HCT116 (cell line): ENCODE results near the gene TNFSF13B. TPM values are rescaled to one million over a fixed set of nuclear protein-coding genes. Genes with fewer than 3 reads are reported as not detected.

ENCODE experiments used
- ATAC-seq: fragments of 200-7000 bp; cut with Tn5 transposase; 2 replicates; pipeline ENCODE4 v1.9.1; 2020; ENCODE audit warnings: mild to moderate bottlenecking, moderate library complexity
- BruUV-seq: library from RNA; stranded (reverse); fragments of 400-500 nt; replicated peaks from 2 replicates; lab custom pipeline; 2021; lab: Mats Ljungman, UMichigan
- CTCF ChIA-PET: fragments of 300-600 bp; sonication (Branson Sonifier 250); formaldehyde crosslinking; loops from one replicate; lab custom pipeline; 2021; ENCODE audit warnings: antibody characterized with exemption; lab: Charles Lee
- POLR2A ChIA-PET: fragments of 300-600, 350-600 bp; sonication (Branson Sonifier 250); formaldehyde crosslinking; loops from one replicate; lab custom pipeline; 2021; ENCODE audit warnings: antibody characterized with exemption; lab: Charles Lee
- RAD21 ChIA-PET, 2 experiments: fragments of 300-600 bp; sonication (Branson Sonifier 250); formaldehyde crosslinking; loops; one replicate each; lab custom pipeline; 2023; ENCODE audit warnings: low total read pairs in 2 of 2; ENCODE audit not compliant: uncharacterized antibody in 2 of 2, unreplicated experiment in 2 of 2, low non-redundant PET in 1 of 2; lab: Charles Lee
- DNase-seq: peaks from one replicate; pipeline ENCODE4 v3.0.0-alpha.2; 2010; ENCODE audit warnings: low read depth, low spot score
- H2AFZ ChIP-seq: fragments of 200-600 bp; shearing (Covaris generic), sonication (generic); 2 replicates; pipeline ENCODE4 v1.6.1; 2017; ENCODE audit warnings: low read depth, mixed run types, mixed read lengths, antibody characterized with exemption, low read length; ENCODE audit not compliant: poor library complexity, severe bottlenecking
- H3K27ac ChIP-seq: 2 replicates; pipeline ENCODE4 v1.5.1; 2012; ENCODE audit warnings: low read depth, low read length
- H3K27me3 ChIP-seq: fragments of 200-600 bp; sonication (generic); 2 replicates; pipeline ENCODE4 v1.6.1; 2016; ENCODE audit warnings: mixed run types, low read length, mixed read lengths; ENCODE audit not compliant: insufficient read depth
- H3K36me3 ChIP-seq, 2 experiments: fragments of 200-500 bp in 1 of 2; fragments of 200-600 bp in 1 of 2; sonication (Bioruptor generic) in 1 of 2; sonication (generic) in 1 of 2; 2 replicates each; pipeline versions ENCODE4 v1.5.1 to v1.6.1; 2014 to 2016; ENCODE audit warnings: low read length in 2 of 2, inconsistent platforms in 1 of 2, mixed read lengths in 1 of 2, mixed run types in 1 of 2; ENCODE audit not compliant: insufficient read depth in 2 of 2, control insufficient read depth in 1 of 2
- H3K4me1 ChIP-seq, 2 experiments: fragments of 200-600 bp in 1 of 2; sonication (generic) in 1 of 2; 2 replicates each; pipeline versions ENCODE4 v1.5.1 to v1.6.1; 2012 to 2017; ENCODE audit warnings: low read length in 2 of 2, inconsistent platforms in 1 of 2, mild to moderate bottlenecking in 1 of 2, mixed read lengths in 1 of 2, mixed run types in 1 of 2, moderate library complexity in 1 of 2; ENCODE audit not compliant: insufficient read depth in 2 of 2, control insufficient read depth in 1 of 2
- H3K4me2 ChIP-seq: fragments of 200-600 bp; sonication (generic); 2 replicates; pipeline ENCODE4 v1.6.1; 2017; ENCODE audit warnings: mixed run types, low read length, mixed read lengths
- H3K4me3 ChIP-seq, 2 experiments: fragments of 200-600 bp in 1 of 2; sonication (generic) in 1 of 2; replicated peaks in 1 of 2; 2 replicates each; pipeline ENCODE4 v1.5.1; 2011 to 2016; ENCODE audit warnings: low read length in 2 of 2, control low read depth in 1 of 2, low read depth in 1 of 2, mild to moderate bottlenecking in 1 of 2, mixed read lengths in 1 of 2, mixed run types in 1 of 2
- H3K79me2 ChIP-seq: fragments of 200-600 bp; sonication (generic); 2 replicates; pipeline ENCODE4 v1.6.1; 2017; ENCODE audit warnings: mild to moderate bottlenecking, mixed run types, low read length, moderate library complexity, mixed read lengths; ENCODE audit not compliant: insufficient read depth
- H3K9ac ChIP-seq: fragments of 200-600 bp; sonication (generic); 2 replicates; pipeline ENCODE4 v1.6.1; 2016; ENCODE audit warnings: low read length, mixed read lengths
- H3K9me2 ChIP-seq: fragments of 200-600 bp; sonication (generic), shearing (Covaris generic); 2 replicates; pipeline ENCODE4 v1.6.1; 2017; ENCODE audit warnings: mixed run types, mild to moderate bottlenecking, moderate library complexity; ENCODE audit not compliant: insufficient read depth
- H3K9me3 ChIP-seq, 2 experiments: fragments of 200-500 bp in 1 of 2; fragments of 200-600 bp in 1 of 2; sonication (Bioruptor generic) in 1 of 2; sonication (generic) in 1 of 2; 2 replicates each; pipeline ENCODE4 v1.6.1; 2014 to 2017; ENCODE audit warnings: low read length in 2 of 2, mixed read lengths in 2 of 2, inconsistent platforms in 1 of 2, low read depth in 1 of 2, mild to moderate bottlenecking in 1 of 2, mixed run types in 1 of 2, moderate library complexity in 1 of 2; ENCODE audit not compliant: control insufficient read depth in 1 of 2, insufficient read depth in 1 of 2
- H4K20me1 ChIP-seq: fragments of 200-600 bp; sonication (generic), shearing (Covaris generic); 2 replicates; pipeline ENCODE4 v1.6.1; 2017; ENCODE audit warnings: mixed run types, mild to moderate bottlenecking, moderate library complexity; ENCODE audit not compliant: insufficient read depth
- CBX3 ChIP-seq: IDR thresholded peaks from 2 replicates; pipeline ENCODE4 v1.6.1; 2012; ENCODE audit warnings: low read depth
- CTCF ChIP-seq, 3 experiments: fragments of 200-600 bp in 1 of 3; sonication (generic) in 1 of 3; IDR thresholded peaks in 2 of 3; conservative IDR thresholded peaks in 1 of 3; 2 replicates each; pipeline ENCODE4 v1.5.1; 2012 to 2017; ENCODE audit warnings: low read depth in 2 of 3, low read length in 2 of 3, antibody characterized with exemption in 1 of 3, borderline replicate concordance in 1 of 3, control low read depth in 1 of 3, mild to moderate bottlenecking in 1 of 3, mixed read lengths in 1 of 3, mixed run types in 1 of 3, moderate library complexity in 1 of 3; ENCODE audit not compliant: insufficient read depth in 1 of 3
- EGR1 ChIP-seq: IDR thresholded peaks from 2 replicates; pipeline ENCODE4 v1.6.1; 2012; ENCODE audit warnings: low read depth
- ELF1 ChIP-seq: IDR thresholded peaks from 2 replicates; pipeline ENCODE4 v1.6.1; 2012; ENCODE audit warnings: low read depth, borderline replicate concordance
- EZH2 ChIP-seq: fragments of 200-600 bp; sonication (generic); IDR thresholded peaks from 2 replicates; pipeline ENCODE4 v1.6.1; 2017; ENCODE audit warnings: antibody characterized with exemption, mixed run types
- FOSL1 ChIP-seq: IDR thresholded peaks from 2 replicates; pipeline ENCODE4 v1.6.1; 2012; ENCODE audit warnings: low read depth
- MAX ChIP-seq: IDR thresholded peaks from 2 replicates; pipeline ENCODE4 v1.6.1; 2012
- POLR2A ChIP-seq: IDR thresholded peaks from 2 replicates; pipeline ENCODE4 v1.7.0; 2011; ENCODE audit warnings: borderline replicate concordance; ENCODE audit not compliant: insufficient read depth, insufficient read length; ENCODE audit errors: extremely low read depth
- POLR2AphosphoS5 ChIP-seq: IDR thresholded peaks from 2 replicates; pipeline ENCODE4 v1.6.1; 2011; ENCODE audit warnings: mild to moderate bottlenecking, low read depth, low read length, moderate library complexity
- RAD21 ChIP-seq: IDR thresholded peaks from 2 replicates; pipeline ENCODE4 v1.6.1; 2012; ENCODE audit warnings: low read depth, mild to moderate bottlenecking
- REST ChIP-seq: IDR thresholded peaks from 2 replicates; pipeline ENCODE4 v1.6.1; 2012; ENCODE audit warnings: low read depth
- SP1 ChIP-seq: IDR thresholded peaks from 2 replicates; pipeline ENCODE4 v1.6.1; 2012; ENCODE audit warnings: low read depth
- SRF ChIP-seq: IDR thresholded peaks from 2 replicates; pipeline ENCODE4 v1.6.1; 2012; ENCODE audit warnings: low read depth
- TCF7L2 ChIP-seq: IDR thresholded peaks from 2 replicates; pipeline ENCODE4 v1.7.0; 2011; ENCODE audit warnings: borderline replicate concordance, inconsistent platforms; ENCODE audit not compliant: insufficient read depth, insufficient read length; ENCODE audit errors: extremely low read depth
- YY1 ChIP-seq: IDR thresholded peaks from 2 replicates; pipeline ENCODE4 v1.6.1; 2011; ENCODE audit warnings: low read length, low read depth, moderate library complexity, mild to moderate bottlenecking; ENCODE audit not compliant: insufficient replicate concordance; ENCODE audit errors: extremely low read depth
- ZFX ChIP-seq: fragments of 450-650 bp; IDR thresholded peaks from 2 replicates; pipeline ENCODE4 v1.6.1; 2017
- ZNF274 ChIP-seq: fragments of 200-500 bp; sonication (Bioruptor generic); IDR thresholded peaks from 2 replicates; pipeline ENCODE4 v1.6.1; 2014; ENCODE audit warnings: mild to moderate bottlenecking, low read depth, low read length, inconsistent platforms
- intact Hi-C: fragments of 100-400 bp; cut with micrococcal nuclease; formaldehyde crosslinking; loops from 2 replicates; pipeline ENCODE4 v1.10.0; 2022
- total RNA-seq: library from RNA; stranded (reverse); gene quantifications from one replicate; pipeline ENCODE4 v1.2.1, GENCODE V29; 2021; ENCODE audit not compliant: unreplicated experiment

TNFSF13B gene
- total RNA-seq, 1 experiment from 2014 or later = 1.3 TPM

GRCh38 chr13:108263621-108264355 is 5.7 kb upstream of the TNFSF13B start:
- Histone ChIP-seq H3K27me3 (no peaks in the 10 kb centered on the region), H4K20me1 (no peaks in the 10 kb centered on the region), H3K9me2 (no peaks in the 10 kb centered on the region), H3K4me2 (no peak overlapping the region), H3K4me3 (no peak overlapping the region), H3K9ac (no peak overlapping the region), H3K79me2 (no peaks in the 10 kb centered on the region), H3K36me3 (no peaks in the 10 kb centered on the region), H2AFZ (no peak overlapping the region), H3K9me3 (no peaks in the 10 kb centered on the region), H3K4me1 (no peaks in the 10 kb centered on the region), H3K27ac (no peak overlapping the region)
- BruUV-seq = no TSS peak
- intact Hi-C loops = no loop called here
- RAD21 ChIA-PET = no interaction called here
- CTCF ChIA-PET = no interaction called here
- ATAC-seq (no peak), DNase-seq (no peak)
- POLR2A ChIA-PET = no interaction called here
- no peak for TF ChIP-seq RAD21
- no peak for TF ChIP-seq SP1
- TF ChIP-seq MAX = no peak
- TF ChIP-seq ELF1 = no peak
- no peak for TF ChIP-seq EZH2
- TF ChIP-seq CTCF (IDR thresholded peaks at IDR 0.05 in 2 of 3, conservative IDR thresholded peaks at IDR 0.05 in 1 of 3; ENCODE audit: borderline replicate concordance in 1 of 3, insufficient read depth in 1 of 3, low read depth in 2 of 3, low read length in 2 of 3) = no peak
- no peak for TF ChIP-seq SRF
- no peak for TF ChIP-seq FOSL1
- TF ChIP-seq EGR1 = no peak
- no peak for TF ChIP-seq ZFX
- TF ChIP-seq POLR2A = no peak
- TF ChIP-seq TCF7L2 = no peak
- TF ChIP-seq POLR2AphosphoS5 = no peak
- no peak for TF ChIP-seq YY1
- no peak for TF ChIP-seq REST
- no peak for TF ChIP-seq ZNF274
- TF ChIP-seq CBX3 = no peak
